Stimulated activated CD8-positive, alpha-beta memory T cell treated with anti-CD3 and anti-CD28 coated beads, Interleukin-7, amount 100 ng/mL, for 48 hours (primary cell): ENCODE measurements around the gene CDS2.
"Not testable (repeated sequence)": the region's sequence is repeated elsewhere in the genome, so short reads cannot be mapped to it uniquely, and the experiment has no call there.

ENCODE experiments used
- DNase-seq, 2 donors: peaks; one replicate each; pipeline ENCODE4 v3.0.0-alpha.2; 2020; ENCODE audit warnings: low read depth in 1 of 2; ENCODE audit errors: extremely low read depth in 1 of 2

Gene CDS2

GRCh38 chr20:5126512-5127203 is at the start of gene CDS2:
CDS2 (plus strand) TSS chr20:5127008; CDS start chr20:5127093, 85 bp downstream.
- peak; percentile 100 for DNase-seq

- DNase-seq = no peak
These were observed 48.9 kb upstream of the CDS2 start for GRCh38 chr20:5077761-5078387.

- DNase-seq = peak; percentile 51 to 84
These were observed 48.3 kb upstream of the CDS2 start for GRCh38 chr20:5078399-5078958.

- DNase-seq = no peak
These were observed 46.4 kb upstream of the CDS2 start for GRCh38 chr20:5080384-5080877.

GRCh38 chr20:5085380-5085779 is 41.4 kb upstream of the CDS2 start:
- DNase-seq = no peak

GRCh38 chr20:5088688-5089087 is 38.1 kb upstream of the CDS2 start:
- DNase-seq = no peak

DNA sequence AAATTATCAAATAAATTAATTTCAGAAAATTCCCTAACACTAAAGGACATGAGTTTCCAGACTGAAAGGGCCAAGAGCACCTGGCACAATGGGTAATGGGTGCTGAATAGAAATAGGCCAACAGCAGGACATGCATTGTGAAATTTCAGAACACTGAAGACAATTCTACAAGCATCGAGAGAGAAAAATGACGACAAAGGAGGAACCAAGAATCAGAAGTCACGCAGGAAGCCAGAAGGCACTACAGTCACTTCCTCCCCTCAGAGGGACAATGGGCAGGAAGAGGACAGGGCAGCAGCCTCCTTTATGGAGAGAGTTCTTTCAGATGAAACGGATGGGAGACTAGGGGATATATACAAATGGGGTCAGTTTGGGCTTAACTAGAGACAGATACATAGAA is 36.6 kb upstream of the CDS2 start:
- DNase-seq = no peak

- no peak for DNase-seq
These were observed 34.9 kb upstream of the CDS2 start for GRCh38 chr20:5091902-5092301.

GRCh38 chr20:5092765-5093339 is 34.0 kb upstream of the CDS2 start:
- no peak for DNase-seq

- DNase-seq = no peak
These were observed 31.4 kb upstream of the CDS2 start for GRCh38 chr20:5095454-5095853.

- DNase-seq = no peak
These were observed 30.9 kb upstream of the CDS2 start for GRCh38 chr20:5095931-5096330.

DNA sequence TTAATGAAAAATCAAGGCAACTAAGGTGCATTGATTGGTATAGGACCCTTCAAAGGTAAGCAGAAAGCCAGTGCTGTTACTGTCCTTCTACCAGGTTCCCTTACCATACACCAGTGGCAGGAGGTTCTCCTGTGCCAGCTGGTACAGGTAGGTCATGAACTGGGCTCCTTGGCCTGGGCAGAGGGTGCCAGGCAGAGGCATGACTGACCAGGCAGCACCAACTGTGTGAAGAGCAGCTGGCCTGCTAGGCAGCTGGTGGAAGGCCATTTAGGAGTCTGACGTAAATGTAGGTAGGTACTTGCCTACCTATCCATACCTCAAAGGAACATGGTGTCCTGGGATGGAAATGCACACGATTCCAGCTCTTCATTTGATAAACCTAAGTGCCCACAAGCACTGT is 30.3 kb upstream of the CDS2 start:
- DNase-seq = no peak

DNA sequence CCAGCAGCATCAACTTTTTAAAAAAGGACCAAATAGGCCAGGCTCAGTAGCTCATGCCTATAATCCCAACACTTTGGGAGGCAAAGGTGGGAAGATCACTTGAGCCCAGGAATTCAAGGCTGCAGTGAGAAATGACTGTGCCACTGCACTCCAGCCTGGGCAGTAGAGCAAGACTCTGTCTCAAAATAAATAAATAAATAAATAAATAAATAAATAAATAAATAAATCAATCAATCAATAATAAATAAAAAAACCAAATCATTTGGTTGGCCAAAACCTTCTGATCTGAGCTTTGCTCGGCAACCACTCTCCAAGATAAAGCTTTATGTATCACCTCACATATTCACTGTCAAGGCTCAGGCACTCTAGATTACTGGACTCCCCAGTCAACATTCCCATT is 27.8 kb upstream of the CDS2 start:
- DNase-seq = not testable (repeated sequence)

GRCh38 chr20:5099909-5100308 is 26.9 kb upstream of the CDS2 start:
- not testable (repeated sequence) for DNase-seq

- peak; percentile 34 to 39 for DNase-seq
These were observed 26.0 kb upstream of the CDS2 start for GRCh38 chr20:5100684-5101347.

- no peak for DNase-seq
These were observed 22.3 kb upstream of the CDS2 start for GRCh38 chr20:5104479-5104878.

DNA sequence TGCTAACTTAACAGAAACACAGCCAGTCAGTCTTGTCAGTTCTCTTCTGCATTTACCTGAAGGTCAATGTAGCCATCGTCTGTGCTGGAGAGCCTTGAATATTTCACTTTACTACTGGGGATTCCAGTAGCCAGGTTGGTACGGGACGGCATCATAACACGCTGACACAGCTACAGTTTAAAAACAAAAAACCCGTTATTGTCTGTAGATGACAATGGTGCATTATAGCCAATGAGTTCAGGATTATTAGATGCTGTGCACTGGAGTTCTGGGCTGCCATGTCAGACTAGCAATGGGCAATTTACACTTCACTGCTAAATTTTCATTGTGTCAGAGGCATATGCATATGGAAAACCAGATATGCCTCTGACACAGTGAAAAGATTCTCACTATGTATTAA is 17.5 kb upstream of the CDS2 start:
- no peak for DNase-seq

DNA sequence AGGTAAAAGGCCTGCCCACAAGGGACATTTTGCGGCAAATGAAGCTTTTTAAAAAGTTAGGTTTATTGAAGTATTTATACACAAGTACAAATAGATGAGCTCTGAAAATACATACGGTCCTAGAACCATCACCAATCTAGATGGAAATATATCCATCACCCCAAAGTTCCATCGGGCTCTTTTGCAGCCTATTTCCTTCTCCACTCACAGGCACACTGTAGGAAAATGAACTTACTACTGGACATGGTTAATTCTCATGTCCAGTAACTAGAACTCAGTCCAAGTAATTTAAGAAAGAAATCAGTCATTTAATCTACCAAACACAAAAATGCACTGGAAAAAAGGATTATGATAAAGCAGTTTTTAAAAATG is 13.2 kb upstream of the CDS2 start:
- no peak for DNase-seq

- no peak for DNase-seq
These were observed 12.4 kb upstream of the CDS2 start for GRCh38 chr20:5114403-5114802.

GRCh38 chr20:5116875-5117274 is 9.9 kb upstream of the CDS2 start:
- no peak for DNase-seq
